ENCODE measurements around the gene UBLCP1. TPM values are rescaled to one million over a fixed set of nuclear protein-coding genes. Genes with fewer than 3 reads are reported as not detected.
"Not testable (repeated sequence)": the region's sequence is repeated elsewhere in the genome, so short reads cannot be mapped to it uniquely, and the experiment has no call there.

The UBLCP1 gene
- total RNA-seq, 1 experiment from 2014 or later: 36.5 TPM

DNA sequence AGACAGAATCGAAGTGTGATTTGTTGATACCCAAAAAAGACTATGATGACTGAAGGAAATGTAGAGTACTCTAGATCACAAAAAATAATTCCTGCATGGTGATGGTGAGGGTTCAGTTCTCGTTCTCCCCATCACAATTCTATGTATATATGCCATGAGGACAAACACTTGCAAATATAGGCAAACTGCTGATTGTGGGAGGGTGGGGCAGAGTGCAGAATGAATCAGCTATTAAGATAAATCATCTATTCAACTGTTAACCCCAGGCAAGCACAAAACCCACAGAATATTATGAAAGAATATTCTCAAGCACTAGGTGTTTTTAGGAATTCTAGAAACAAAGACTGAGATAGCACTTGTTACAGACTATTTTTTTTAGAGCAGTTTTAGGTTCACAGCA lies 13.9 kb upstream of the UBLCP1 start:
- DNase-seq (ENCODE audit: low read depth): no peak

DNA sequence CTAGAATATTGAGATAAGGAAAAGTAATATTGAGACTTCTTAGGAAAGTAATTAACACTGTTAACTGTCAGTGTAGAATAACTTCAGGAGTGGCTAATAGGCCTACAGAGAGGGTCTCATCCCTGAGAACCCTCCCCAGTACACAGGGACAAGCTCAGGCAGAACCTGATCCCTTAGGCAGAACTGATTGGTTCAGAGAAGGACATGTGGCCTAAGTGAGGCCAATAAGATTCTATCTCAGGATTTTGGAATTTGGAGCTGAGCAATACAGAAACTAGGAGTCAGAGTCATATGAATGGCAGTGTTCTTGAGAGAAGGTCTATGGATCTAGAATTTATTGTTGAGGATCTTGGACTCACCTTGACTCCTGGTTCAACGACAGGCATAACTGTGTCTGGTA lies 10.9 kb upstream of the UBLCP1 start:
- DNase-seq (ENCODE audit: low read depth): no peak

DNA sequence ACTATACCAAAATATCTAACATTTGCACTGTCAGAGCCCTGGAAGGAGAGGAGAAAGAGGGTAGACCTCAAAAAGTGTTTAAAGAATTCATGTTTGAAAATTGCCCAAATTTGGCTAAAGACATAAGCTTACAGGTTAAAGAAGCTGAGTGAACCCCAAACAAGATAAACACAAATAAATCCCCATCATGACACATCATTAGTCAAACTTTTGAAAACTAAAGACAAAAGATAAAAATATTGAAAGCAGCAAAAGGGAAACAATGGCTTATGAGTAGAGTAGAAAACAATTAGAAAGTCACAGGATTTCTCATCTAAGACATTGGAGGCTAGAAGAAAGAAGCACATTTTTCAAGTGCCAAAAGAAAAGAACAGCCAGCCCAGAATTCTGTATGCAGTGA lies 6.1 kb upstream of the UBLCP1 start:
- peak; percentile 14 for DNase-seq (ENCODE audit: low read depth)

DNA sequence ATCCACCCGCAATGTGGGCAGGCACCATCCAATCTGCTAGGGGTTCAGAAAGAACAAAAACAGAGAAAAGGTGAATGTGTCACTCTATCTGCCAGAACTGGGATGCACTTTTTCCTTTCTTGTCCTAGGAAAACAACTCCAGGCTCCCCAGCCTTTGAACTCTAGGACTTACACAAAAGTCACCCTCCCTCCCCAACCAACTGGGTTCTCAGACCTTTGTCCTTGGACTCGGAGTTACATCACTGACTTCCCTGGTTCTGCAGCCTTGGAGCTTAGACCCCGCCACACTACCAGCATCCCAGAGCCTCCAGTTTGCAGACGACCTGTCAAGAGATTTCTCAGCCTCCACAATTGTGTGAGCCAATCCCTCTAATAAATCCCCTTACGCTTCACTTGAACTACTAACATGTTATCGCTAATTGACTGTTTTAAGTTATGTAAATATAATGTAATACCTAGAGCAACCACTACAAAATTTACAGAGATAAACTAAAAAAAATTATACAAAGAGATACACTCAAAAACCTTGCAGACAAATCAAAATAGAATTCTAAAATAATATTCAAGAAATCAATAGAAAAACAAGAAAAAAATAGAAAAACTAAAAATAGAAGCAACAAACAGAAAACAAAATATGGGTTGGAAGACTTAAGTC lies 5.3 kb upstream of the UBLCP1 start:
- DNase-seq (ENCODE audit: low read depth): no peak

DNA sequence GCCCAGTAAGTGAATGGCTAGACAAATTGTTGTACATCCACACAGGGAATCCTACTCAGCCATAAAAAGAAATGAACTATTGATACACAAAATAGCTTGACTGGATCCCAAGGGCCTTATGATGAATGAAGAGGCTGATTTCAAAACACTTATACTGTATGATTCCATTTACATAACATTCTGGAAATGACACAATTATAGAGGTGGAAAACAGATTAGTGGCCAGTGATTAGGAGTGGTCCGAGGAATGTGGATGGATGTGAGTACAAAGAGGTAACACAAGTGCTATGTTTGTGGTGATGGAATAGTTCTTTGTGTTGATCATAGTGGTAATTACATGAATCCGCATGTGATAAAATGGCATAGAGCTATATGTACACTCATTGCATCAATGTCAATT lies 4.7 kb upstream of the UBLCP1 start:
- no peak for DNase-seq (ENCODE audit: low read depth)

DNA sequence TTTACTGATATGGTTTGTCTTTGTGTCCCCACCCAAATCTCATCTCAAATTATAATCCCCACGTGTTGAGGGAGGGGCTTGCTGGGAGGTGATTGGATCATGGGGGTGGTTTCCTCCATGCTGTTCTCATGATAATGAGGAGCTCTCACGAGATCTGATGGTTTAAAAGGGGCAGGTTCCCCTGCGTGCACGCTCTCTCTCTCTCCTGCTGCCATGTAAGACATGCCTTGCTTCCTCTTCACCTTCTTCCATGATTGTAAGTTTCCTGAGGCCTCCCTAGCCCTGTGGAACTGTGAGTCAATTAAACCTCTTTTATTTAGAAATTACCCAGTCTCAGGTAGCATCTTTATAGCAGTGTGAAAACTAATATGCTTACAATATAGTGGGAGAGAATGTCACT lies 2.9 kb upstream of the UBLCP1 start:
- not testable (repeated sequence) for DNase-seq (ENCODE audit: low read depth)

DNA sequence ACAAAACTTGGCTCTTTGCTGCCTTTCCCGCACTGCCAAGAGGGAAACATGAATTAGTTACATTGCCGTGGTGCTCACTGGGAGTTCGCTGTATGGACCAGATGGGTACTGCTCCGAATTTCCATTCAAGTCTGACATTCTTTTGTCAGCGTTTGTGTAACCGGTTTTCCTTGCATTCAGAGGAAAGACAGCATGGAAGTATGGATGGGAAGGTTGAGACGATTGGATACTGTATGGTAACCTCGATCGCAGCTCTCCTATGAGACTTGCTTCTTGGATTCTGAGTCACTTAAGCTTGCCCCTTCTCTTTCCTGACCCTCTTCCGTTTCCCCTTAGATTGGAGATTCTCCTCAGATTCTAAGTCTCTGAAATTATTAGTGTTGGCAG lies 625 bp upstream of the UBLCP1 start:
- DNase-seq (ENCODE audit: low read depth): peak; percentile 30

DNA sequence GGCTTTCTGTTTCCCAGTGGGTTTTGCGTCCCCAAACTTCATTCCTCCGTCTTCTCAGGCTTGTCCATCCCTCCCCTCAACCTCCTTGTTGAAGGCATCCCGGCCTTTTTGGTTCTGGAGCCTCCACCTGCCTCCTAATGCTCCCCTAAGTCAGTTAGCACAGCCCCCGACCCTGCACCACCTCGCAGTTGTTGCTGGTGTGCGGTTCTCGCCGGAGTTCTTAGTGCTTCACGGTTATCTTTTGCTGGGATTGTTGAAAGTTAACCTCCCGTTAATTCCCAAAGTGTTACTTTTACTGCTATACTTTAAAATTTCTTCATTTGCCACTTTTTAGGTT lies 447 bp downstream of the UBLCP1 start:
- DNase-seq (ENCODE audit: low read depth): no peak

DNA sequence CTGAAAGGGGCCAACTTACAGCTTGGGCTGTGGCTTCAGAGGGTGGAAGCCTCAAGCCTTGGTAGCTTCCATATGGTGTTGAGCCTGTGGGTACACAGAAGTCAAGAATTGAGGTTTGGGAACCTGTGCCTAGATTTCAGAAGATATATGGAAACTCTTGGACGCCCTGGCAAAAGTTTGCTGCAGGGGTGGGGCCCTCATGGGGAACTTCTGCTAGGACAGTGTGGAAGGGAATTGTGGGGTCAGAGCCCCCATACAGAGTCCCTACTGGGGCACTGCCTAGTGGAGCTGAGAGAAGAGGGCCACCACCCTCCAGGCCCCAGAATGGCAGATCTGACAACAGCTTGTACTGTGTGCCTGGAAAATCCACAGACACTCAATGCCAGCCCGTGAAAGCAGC lies 3.7 kb downstream of the UBLCP1 start:
- not testable (repeated sequence) for DNase-seq (ENCODE audit: low read depth)

DNA sequence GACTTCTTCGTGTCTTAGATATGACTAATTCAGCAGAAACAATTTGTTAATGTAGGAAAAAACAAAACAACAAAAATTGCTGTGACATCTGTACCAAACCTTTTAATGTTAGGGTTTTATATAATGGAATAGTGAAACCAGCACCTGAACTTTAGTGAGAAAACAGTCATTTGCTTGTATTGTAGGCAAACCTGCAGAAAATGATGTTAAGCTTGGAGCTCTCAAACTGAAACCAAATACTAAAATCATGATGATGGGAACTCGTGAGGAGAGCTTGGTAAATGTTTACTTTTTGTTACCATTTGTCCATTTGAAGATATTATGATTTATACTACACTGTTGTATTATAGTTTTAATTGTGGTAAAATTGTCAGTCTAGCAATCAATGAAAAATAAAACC lies 6.6 kb downstream of the UBLCP1 start:
- no peak for DNase-seq (ENCODE audit: low read depth)

DNA sequence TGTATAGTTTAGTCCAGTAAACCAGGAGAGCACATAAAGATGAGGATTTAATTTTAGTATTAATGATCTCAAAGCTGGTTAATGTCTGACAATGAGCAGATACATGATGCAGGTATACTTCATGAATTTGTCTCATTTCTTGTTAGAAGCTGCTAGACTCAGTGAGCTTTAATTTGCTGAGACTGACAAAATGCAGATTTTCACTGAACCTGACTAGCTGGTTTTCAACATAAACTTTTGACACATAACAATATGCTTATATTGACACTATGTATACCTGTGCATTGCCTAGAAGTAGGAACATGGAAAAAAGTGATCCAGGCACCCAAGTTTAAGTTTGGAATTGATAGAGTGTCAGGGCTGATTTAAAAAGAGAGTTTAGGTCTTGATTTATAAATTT lies 10.8 kb downstream of the UBLCP1 start:
- DNase-seq (ENCODE audit: low read depth): no peak

DNA sequence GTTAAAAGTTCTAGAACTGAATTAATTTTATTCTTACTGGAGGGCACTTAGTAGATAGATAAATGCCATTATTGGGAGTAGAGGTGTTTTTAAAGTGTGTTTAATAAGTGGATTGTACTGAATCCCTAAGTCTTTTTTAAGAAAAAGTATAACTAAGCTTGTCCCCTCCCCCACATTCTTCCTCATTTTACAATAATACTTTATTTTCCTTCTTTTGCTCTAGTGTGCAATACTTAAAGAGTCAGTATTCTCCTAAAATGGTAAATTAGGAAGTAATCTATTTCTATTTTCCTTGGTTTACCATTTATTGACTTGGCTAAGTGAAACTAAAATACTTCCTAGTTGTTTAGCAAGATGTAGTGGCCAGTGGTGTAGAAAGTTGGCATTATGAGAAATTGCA lies 11.6 kb downstream of the UBLCP1 start:
- DNase-seq (ENCODE audit: low read depth): no peak

DNA sequence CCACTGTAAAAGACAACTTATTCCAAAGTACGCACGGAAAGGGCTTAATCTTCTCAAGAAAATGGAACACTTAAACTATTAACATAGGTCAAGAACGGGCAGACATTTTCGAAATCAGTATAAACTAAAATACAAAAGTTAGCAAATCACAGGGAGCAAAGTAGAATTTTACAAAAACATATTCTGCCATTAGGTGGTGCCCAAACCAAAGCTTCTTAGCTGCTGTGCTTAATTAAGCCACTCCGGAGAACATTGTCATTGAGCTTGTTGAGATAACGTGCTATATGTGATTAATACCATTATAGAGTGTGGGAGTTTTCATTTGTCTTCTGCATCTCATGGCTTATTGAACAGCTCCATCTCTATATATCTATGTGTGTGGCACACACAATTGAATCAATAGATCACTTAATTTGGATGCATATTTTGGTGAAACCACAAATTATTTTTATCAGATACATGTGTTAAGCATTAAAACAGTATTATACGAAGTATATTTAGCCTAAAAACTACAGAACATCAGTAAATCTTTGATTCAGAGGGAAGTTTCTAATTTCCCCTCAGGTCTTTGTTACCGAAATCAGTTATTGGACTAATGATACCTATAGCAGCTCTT lies 23.4 kb downstream of the UBLCP1 start:
- DNase-seq (ENCODE audit: low read depth): peak; percentile 41

DNA sequence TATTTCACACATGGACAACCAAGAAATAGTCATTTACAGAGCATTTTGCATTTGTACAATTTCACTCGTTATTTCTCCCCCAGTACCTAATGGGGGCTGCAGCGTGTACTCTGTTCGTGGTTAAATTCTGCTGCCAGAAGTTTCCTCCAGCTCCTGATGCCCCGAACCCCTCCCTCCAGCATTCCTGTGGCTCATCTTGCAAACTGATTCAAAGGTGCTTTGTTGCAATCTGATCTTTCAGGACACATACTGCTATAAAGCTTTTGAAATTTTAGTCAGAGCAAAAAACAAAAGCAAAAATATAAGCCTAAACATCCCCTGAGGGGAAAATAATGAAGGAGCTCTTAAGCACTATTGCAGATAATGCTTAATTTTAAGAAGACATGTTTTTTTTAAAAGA lies 27.7 kb downstream of the UBLCP1 start:
- DNase-seq (ENCODE audit: low read depth): peak; percentile 57

DNA sequence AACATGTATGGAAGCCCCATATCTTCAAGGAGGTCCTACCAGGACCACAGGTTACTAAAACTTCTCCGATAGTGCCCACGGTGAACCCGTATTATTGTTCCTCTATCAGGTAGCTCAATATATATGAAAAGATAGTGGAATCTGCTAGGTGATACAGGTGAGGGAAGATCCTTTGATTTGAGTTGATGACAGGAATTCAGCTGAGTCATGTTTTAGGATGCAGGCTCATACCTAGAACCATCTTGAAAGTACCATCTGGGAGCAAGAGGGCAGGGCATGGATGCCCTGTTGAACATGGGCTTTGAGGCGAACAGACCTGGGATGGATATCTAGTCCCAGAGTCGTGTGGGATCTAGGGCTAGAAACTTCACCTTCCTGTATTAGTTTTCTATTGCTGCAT lies 31.8 kb downstream of the UBLCP1 start:
- no peak for DNase-seq (ENCODE audit: low read depth)

DNA sequence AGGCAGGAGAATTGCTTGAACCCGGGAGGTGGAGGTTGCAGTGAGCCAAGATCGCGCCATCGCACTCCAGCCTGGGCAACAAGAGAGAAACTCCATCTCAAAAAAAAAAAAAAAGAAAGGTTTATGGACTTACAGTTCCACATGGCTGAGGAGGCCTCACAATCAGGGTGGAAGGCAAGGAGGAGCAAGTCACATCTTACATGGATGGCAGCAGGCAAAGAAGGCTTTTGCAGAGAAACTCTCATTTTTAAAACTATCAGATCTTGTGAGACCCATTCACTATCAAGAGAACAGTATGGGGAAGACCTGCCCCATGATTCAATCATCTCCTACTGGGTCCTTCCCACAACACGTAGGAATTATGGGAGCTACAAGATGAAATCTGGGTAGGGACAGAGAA lies 34.2 kb downstream of the UBLCP1 start:
- not testable (repeated sequence) for DNase-seq (ENCODE audit: low read depth)

DNA sequence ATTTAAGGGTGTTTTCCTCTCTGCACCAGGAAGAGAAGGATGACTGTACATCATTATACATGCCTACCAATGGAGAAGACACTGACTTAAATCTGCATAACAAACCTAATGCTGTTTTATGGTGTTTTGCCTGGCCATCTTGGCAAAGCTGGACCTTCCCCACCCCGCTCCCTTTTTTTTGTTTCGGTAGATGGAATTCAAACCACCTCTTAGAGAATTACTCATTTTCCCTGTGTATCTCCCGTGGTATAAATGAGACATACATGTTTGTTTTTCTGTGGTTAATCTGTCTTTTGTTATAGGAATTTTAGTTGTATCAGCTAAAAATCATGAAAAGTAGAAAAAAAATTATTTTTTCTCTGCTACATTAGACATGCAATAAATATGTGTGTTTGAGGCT lies 38.4 kb downstream of the UBLCP1 start:
- DNase-seq (ENCODE audit: low read depth): peak; percentile 82

DNA sequence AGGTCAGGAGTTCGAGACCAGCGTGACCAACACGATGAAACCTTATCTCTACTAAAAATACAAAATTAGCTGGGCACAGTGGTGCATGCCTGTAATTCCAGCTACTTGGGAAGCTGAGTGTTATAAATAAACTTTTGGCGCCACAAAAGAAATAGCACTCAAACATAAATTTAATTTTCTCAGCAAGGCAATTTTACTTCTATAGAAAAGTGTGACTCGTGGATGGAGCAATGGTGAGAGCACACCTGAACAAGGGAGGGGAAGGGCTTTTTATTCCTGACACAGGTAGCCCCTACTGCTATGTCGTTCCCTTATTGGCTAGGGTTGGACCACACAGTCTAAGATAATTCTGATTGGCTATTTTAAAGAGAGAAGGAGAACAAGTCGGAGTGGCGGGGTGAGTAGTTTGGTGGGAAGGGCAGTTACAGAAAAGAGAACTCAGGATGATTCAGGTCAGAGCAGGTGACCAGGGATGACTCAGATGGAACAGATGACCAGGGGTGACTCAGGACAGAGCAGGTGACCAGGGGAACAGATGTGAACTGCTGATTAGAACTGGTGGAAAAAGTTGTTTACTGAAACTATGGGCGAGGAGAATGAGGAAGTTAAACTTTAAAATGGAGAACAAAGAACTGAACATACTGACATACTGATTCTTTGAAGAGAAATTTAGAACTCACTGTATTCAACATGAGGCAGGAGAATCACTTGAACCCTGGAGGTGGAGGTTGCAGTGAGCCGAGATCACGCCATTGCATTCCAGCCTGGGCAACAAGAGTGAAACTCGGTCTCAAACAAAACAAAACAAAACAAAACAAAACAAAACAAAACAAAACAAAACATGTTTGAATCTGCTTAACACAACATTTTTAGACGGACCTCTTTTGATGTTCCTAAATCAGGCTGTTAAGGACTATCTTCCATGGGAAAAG lies 39.1 kb downstream of the UBLCP1 start:
- DNase-seq (ENCODE audit: low read depth): peak; percentile 84

DNA sequence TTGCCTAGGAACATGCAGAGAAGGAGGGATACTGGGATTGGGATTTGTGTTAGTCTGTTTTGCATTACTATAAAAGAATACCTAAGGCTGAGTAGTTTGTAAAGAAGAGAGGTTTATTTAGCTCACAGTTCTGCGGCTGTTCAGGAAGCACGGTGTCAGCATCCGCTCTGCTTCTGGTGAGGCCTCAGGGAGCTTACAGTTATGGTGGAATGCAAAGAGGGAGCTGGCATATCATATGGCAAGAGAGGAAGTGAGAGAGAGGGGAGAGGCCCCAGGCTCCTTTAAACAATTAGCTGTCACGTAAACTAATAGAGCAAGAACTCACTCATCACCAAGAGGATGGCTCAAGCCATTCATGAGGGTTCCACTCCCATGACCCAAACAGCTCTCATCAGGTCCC lies 40.2 kb downstream of the UBLCP1 start:
- DNase-seq (ENCODE audit: low read depth): no peak

DNA sequence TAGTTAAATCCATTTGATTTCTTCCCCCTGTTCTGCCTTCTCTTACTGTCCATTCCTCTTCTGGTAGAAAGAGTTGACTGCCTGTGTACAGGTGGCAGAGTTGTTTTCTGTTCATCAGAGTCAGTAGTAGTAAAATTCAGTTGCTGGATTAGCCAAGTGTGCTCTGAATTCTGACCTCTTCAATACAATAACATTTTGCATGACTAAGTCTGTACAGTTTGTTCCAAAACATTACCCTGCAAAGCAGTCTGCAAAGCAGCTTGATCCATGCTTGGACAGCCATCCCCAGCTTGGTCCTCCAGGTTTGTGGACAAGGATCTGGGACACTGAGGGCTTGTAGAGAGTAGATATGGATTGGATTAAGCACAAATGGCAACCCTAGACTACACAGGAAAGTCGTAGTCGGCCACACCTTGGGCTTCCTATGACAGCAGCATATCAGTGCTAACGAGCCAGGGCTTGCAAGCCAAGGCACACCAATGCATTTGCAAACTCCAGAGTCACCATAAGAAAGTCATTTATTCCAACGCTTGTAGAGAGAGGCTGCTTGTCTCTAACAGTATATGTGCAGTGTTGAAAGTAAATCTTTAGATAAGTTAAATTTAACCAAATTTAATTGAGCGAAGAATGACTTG lies 42.0 kb downstream of the UBLCP1 start:
- DNase-seq (ENCODE audit: low read depth): peak; percentile 65

DNA sequence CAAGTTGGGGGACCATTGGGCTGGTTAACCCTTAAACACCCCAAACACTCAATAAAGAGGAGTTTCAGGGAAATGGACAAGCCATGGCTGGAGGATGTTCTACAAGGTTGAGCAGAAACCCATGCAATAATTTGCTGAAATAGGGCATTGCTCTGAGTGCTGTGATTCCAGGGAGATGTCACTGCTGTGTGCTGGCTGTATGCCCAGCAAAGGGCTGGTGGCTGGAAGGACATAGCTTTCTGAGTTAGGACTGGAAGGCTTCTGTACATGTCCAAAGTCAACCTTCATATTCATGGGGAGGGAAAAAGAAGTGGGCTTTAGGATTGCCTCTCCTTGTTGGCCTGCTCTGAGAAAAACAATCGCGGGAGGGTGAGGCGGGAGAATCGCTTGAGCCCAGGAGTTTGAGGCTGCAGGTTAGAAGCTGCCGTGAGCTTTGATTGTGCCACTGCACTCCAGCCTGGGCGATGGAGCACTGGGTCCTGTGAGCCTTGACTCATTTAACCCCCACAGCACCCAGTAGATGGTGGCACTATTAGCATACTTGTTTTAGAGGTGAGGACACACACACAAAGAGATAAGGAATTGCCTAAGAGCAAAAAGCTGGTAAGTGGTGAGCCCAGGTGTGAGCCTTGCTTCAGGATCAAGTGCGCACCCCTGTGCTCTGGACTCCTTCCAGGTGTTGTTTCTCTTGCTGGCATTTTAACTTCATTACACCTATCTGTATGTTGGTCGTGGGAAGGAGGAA lies 46.8 kb downstream of the UBLCP1 start:
- DNase-seq (ENCODE audit: low read depth): no peak

DNA sequence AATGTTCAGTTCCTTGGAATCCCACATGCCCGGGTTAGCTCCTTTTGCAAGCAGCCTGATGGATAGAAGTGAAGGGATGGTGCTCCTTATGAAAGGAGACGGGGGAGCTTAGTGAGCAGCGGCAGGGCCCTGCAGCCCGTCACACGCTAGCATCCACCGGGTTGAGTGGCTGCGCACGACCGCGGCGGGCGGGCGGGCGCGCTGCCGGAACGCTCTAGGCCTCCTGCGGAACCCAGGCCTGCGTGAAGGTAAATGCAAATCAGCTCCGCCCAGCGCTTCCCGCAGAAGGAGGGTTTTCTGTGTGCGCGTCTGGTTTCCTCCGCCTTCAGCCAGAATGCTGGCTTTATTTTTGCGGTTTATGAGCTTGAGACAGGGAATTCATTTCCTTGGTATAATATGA lies 47.4 kb downstream of the UBLCP1 start:
- DNase-seq (ENCODE audit: low read depth): no peak
